Uterus (tissue), 4 donors: ENCODE measurements around the gene GJB4. TPM values are rescaled to one million over a fixed set of nuclear protein-coding genes. Genes with fewer than 3 reads are reported as not detected.

Source experiments
- DNase-seq, 2 donors: peaks; one replicate each; pipeline ENCODE4 v3.0.0-alpha.2; 2019 to 2020
- H3K27ac ChIP-seq, 2 donors: fragments of 200-600 bp; sonication (generic); 1 replicate in 1 of 2; 2 replicates in 1 of 2; pipeline ENCODE4 v1.5.1; 2016 to 2018
- H3K27me3 ChIP-seq, 2 donors: fragments of 200-600 bp; sonication (generic); one replicate each; pipeline ENCODE4 v1.5.1; 2018 to 2019; ENCODE audit warnings: control low read depth in 1 of 2
- H3K36me3 ChIP-seq, 2 donors: fragments of 200-600 bp; sonication (generic); one replicate each; pipeline ENCODE4 v1.5.1; 2019; ENCODE audit warnings: control low read depth in 1 of 2
- H3K4me1 ChIP-seq, 2 donors: fragments of 200-600 bp; sonication (generic); one replicate each; pipeline ENCODE4 v1.5.1; 2018 to 2019; ENCODE audit warnings: control low read depth in 1 of 2
- H3K4me3 ChIP-seq, 2 donors: fragments of 200-600 bp; sonication (generic); 1 replicate in 1 of 2; 2 replicates in 1 of 2; pipeline ENCODE4 v1.5.1; 2018 to 2019; ENCODE audit warnings: mild to moderate bottlenecking in 1 of 2
- H3K9me3 ChIP-seq, 2 donors: fragments of 200-600 bp; sonication (generic); one replicate each; pipeline ENCODE4 v1.5.1; 2019; ENCODE audit warnings: control low read depth in 1 of 2
- CTCF ChIP-seq, 4 experiments: fragments of 200-600 bp in 2 of 4; fragments of 450-650 bp in 2 of 4; sonication (generic) in 2 of 4; IDR thresholded peaks; one replicate each; pipeline ENCODE4 v1.5.1; 2016 to 2019; ENCODE audit warnings: antibody characterized with exemption in 4 of 4, mild to moderate bottlenecking in 2 of 4, moderate library complexity in 1 of 4
- POLR2A ChIP-seq, 2 donors: fragments of 450-650 bp; IDR thresholded peaks; one replicate each; pipeline ENCODE4 v1.6.1; 2016; ENCODE audit warnings: antibody characterized with exemption in 2 of 2, mild to moderate bottlenecking in 1 of 2, moderate library complexity in 1 of 2
- intact Hi-C: fragments of 100-400 bp; cut with DNase I; formaldehyde crosslinking; loops from one replicate; pipeline ENCODE4 v1.15.1; 2023; ENCODE audit warnings: low total_unique reads
- total RNA-seq, 4 donors: library from RNA; depleted of rRNA in 3 of 4; stranded (reverse); fragments of >200 nt in 3 of 4; gene quantifications; one replicate each; pipeline versions ENCODE4 v1.1.0 to v1.2.4, GENCODE V29; 2014 to 2023
- donor health status: DM: yes; HTN: yes; CAD: no.

Gene GJB4
- total RNA-seq, 4 donors from 2014 or later: not detected

DNA sequence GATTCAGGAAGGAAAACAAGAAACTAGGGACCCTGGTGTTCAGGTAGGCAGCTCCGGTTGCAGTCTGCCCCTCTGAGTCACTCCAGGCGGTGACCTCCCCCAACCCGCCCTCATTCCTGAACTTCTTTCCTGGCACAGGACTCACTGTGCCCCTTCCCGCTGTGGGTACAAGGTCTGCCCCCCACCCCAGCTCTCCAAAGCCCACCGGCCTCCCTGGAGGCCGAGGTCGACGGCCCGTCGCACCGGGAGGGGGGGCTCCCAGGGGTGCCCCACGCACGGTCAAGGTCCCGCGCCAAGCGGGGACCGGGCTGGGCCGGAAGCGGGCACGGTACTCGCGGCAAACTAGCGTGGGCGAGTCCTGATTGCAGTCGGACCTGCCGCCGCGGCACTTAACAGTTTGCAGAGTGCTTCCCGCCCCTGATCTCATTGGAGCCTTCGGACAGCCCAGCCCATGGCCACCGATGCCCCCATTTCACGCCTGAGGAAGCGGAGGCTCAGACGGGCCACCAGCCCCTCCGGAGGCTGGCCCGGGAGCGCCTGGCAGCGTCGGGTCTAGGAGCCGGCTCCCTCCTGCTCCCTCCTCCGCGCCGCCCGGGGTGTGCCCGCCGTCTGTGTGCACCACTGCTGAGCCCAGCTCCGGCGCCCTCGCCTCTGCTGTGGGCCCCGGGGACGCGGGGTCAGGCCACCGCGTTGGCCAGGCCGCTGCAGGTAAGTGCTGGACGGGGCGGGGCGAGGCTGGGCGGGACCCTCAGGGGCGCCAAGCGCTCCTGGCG, 21.7 kb downstream of the GJB4 start, which contains the start of gene GJB3:
TSS of gene GJB3 (plus strand) at position 144 of the 773 bp plus-strand sequence. CDS start 3,549 bp downstream, outside the sequence.
- no peak within 1 kb of the TSS for H3K27ac ChIP-seq
- peaks cover 0 to 9% of the 10 kb centered on the region in 2 donors for H3K4me1 ChIP-seq
- H3K27me3 ChIP-seq: peaks cover 8 to 28% of the 10 kb centered on the region in 2 donors
- no peaks in the 10 kb centered on the region for H3K9me3 ChIP-seq
- H3K36me3 ChIP-seq: no peaks in the 10 kb centered on the region
- H3K4me3 ChIP-seq: peak within 1 kb of the TSS in 1 of 2 donors; percentile 3
- DNase-seq: no peak
- intact Hi-C loops: no loop called here
- TF ChIP-seq POLR2A (IDR thresholded peaks at IDR 0.05) (peak in 1 of 2 donors; percentile 16), CTCF (IDR thresholded peaks at IDR 0.05) (no peak)

GRCh38 chr1:34781844-34782391, 22.4 kb downstream of the GJB4 start:
- TF ChIP-seq POLR2A (IDR thresholded peaks at IDR 0.05) (no peak), CTCF (IDR thresholded peaks at IDR 0.05) (no peak)
- no peak overlapping the region for H3K4me3 ChIP-seq
- peaks cover 8 to 28% of the 10 kb centered on the region in 2 donors for H3K27me3 ChIP-seq
- no peak for DNase-seq
- H3K9me3 ChIP-seq: no peaks in the 10 kb centered on the region
- H3K27ac ChIP-seq: no peak overlapping the region
- H3K36me3 ChIP-seq: no peaks in the 10 kb centered on the region
- intact Hi-C loops: no loop called here
- H3K4me1 ChIP-seq: peaks cover 0 to 9% of the 10 kb centered on the region in 2 donors

GRCh38 chr1:34784751-34785221, 25.2 kb downstream of the GJB4 start:
- TF ChIP-seq CTCF (IDR thresholded peaks at IDR 0.05) (no peak), POLR2A (IDR thresholded peaks at IDR 0.05) (no peak)
- DNase-seq: no peak
- Histone ChIP-seq H3K36me3 (no peaks in the 10 kb centered on the region), H3K4me1 (peaks cover 0 to 9% of the 10 kb centered on the region in 2 donors), H3K9me3 (no peaks in the 10 kb centered on the region), H3K4me3 (no peak overlapping the region), H3K27ac (no peak overlapping the region), H3K27me3 (peaks cover 8 to 28% of the 10 kb centered on the region in 2 donors)
- intact Hi-C loops: loop anchor here (5.0 kb wide), 1 partner anchor 68 kb away; no protein-coding TSS in a partner anchor

DNA sequence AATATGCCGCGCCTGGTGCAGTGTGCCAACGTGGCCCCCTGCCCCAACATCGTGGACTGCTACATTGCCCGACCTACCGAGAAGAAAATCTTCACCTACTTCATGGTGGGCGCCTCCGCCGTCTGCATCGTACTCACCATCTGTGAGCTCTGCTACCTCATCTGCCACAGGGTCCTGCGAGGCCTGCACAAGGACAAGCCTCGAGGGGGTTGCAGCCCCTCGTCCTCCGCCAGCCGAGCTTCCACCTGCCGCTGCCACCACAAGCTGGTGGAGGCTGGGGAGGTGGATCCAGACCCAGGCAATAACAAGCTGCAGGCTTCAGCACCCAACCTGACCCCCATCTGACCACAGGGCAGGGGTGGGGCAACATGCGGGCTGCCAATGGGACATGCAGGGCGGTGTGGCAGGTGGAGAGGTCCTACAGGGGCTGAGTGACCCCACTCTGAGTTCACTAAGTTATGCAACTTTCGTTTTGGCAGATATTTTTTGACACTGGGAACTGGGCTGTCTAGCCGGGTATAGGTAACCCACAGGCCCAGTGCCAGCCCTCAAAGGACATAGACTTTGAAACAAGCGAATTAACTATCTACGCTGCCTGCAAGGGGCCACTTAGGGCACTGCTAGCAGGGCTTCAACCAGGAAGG, 25.8 kb downstream of the GJB4 start:
- Histone ChIP-seq H3K4me3 (no peak overlapping the region), H3K9me3 (no peaks in the 10 kb centered on the region), H3K36me3 (no peaks in the 10 kb centered on the region), H3K27me3 (peaks cover 8 to 27% of the 10 kb centered on the region in 2 donors), H3K4me1 (peaks cover 0 to 9% of the 10 kb centered on the region in 2 donors), H3K27ac (no peak overlapping the region)
- intact Hi-C loops: loop anchor here (5.0 kb wide), 1 partner anchor 67 kb away; no protein-coding TSS in a partner anchor
- no peak for TF ChIP-seq POLR2A (IDR thresholded peaks at IDR 0.05)
- no peak for TF ChIP-seq CTCF (IDR thresholded peaks at IDR 0.05)
- DNase-seq: no peak
